RWPE2 (cell line): ENCODE data around the gene PCBP4.
A peak's percentile ranks its signal among the peaks of the same experiment; 100 is the strongest.

ENCODE experiments used
- ATAC-seq: fragments of 200-7000 bp; cut with Tn5 transposase; 3 replicates; pipeline ENCODE4 v1.9.1; 2021; ENCODE audit warnings: low read depth
- DNase-seq: peaks from one replicate; pipeline ENCODE4 v3.0.0-alpha.2; 2020; ENCODE audit warnings: low spot score
- H3K27ac ChIP-seq: fragments of 450-650 bp; 2 replicates; pipeline ENCODE4 v1.5.1; 2017; ENCODE audit warnings: mild to moderate bottlenecking; ENCODE audit not compliant: poor library complexity, severe bottlenecking
- H3K27me3 ChIP-seq: fragments of 250-450 bp; sonication (Bioruptor Pico); 2 replicates; pipeline ENCODE4 v1.5.1; 2021; ENCODE audit warnings: mild to moderate bottlenecking, moderate library complexity; ENCODE audit not compliant: insufficient read depth, poor library complexity, severe bottlenecking
- H3K36me3 ChIP-seq: fragments of 250-450 bp; sonication (Bioruptor Pico); 2 replicates; pipeline ENCODE4 v1.5.1; 2020; ENCODE audit warnings: low read depth, mild to moderate bottlenecking, moderate library complexity
- H3K4me1 ChIP-seq: fragments of 250-450 bp; sonication (Bioruptor Pico); 2 replicates; pipeline ENCODE4 v1.5.1; 2021; ENCODE audit warnings: mild to moderate bottlenecking, moderate library complexity; ENCODE audit not compliant: insufficient read depth, poor library complexity, severe bottlenecking
- H3K4me3 ChIP-seq: fragments of 250-450 bp; sonication (Bioruptor Pico); 2 replicates; pipeline ENCODE4 v1.5.1; 2021; ENCODE audit warnings: mild to moderate bottlenecking, moderate library complexity; ENCODE audit not compliant: severe bottlenecking
- H3K9me3 ChIP-seq: fragments of 250-450 bp; sonication (Bioruptor Pico); 2 replicates; pipeline ENCODE4 v1.5.1; 2021; ENCODE audit warnings: mild to moderate bottlenecking, moderate library complexity; ENCODE audit not compliant: severe bottlenecking
- CTCF ChIP-seq: fragments of 450-650 bp; IDR thresholded peaks from one replicate; pipeline ENCODE4 v1.5.1; 2017; ENCODE audit warnings: mild to moderate bottlenecking, moderate library complexity; ENCODE audit not compliant: poor library complexity, severe bottlenecking

The PCBP4 gene

GRCh38 chr3:51916418-51916817, 50.8 kb downstream of the PCBP4 start:
- DNase-seq = no peak
- Histone ChIP-seq H3K4me1 (no peaks in the 10 kb centered on the region), H3K4me3 (no peak overlapping the region), H3K36me3 (no peaks in the 10 kb centered on the region), H3K27me3 (no peaks in the 10 kb centered on the region), H3K27ac (no peak overlapping the region), H3K9me3 (no peaks in the 10 kb centered on the region)
- ATAC-seq = no peak
- no peak for TF ChIP-seq CTCF

- Histone ChIP-seq H3K4me3 (no peak overlapping the region), H3K36me3 (no peaks in the 10 kb centered on the region), H3K9me3 (peaks cover 4% of the 10 kb centered on the region), H3K27me3 (no peaks in the 10 kb centered on the region), H3K27ac (peak overlapping the region; percentile 43), H3K4me1 (no peaks in the 10 kb centered on the region)
- DNase-seq = no peak
- ATAC-seq = peak; percentile 54; the same call in 2 of the 3 replicates
- TF ChIP-seq CTCF = no peak
These were observed 59.2 kb downstream of the PCBP4 start for GRCh38 chr3:51908026-51908425.
